Measurements from ENCODE around the gene DENND2C. TPM values are rescaled to one million over a fixed set of nuclear protein-coding genes. Genes with fewer than 3 reads are reported as not detected.

Gene DENND2C
- total RNA-seq, 1 donor from 2014 or later = 17.1 TPM

GRCh38 chr1:114550336-114550735, 119.5 kb downstream of the DENND2C start:
- no peak for DNase-seq (ENCODE audit: low read depth)

- no peak for DNase-seq (ENCODE audit: low read depth)
These were observed 120.7 kb downstream of the DENND2C start for GRCh38 chr1:114549137-114549536.

DNA sequence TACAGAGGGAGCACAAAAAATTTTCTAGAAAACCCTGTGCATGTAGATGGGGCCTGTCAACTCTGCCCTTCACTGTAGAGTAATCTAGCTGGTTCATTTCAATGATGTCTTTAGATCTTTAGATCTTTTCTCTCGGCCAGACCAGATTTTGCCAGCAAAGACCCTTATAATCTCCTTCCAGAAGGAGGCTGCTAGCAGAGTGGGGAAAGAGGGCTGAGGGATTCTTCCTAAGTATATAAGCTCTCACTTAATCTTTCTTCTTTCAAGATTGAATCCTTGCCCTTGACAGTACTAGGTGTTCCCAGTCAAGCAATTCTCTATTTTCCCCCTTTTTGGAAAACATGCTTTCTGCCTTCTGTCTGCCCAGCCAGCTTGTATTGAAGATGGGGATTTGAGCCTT, 122.8 kb downstream of the DENND2C start:
- DNase-seq (ENCODE audit: low read depth) = no peak

DNA sequence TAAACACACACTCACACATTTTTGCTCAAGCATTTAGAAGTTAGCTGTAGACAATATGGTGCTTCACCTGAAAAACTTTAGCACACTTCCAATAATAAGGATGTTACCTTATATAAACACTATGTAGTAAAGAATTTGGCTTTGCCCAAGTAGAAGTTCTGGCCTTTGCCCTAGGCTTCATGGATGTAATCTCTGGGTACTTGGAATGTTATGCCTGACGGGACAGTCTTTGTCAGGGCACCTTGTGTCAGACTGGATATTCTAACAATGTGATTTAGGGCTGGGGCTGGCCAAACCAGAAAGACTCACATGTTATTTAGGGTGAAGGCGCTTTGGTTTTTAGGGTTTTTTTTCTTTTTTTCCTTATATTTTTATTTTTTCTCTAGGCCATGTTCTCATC, 124.1 kb downstream of the DENND2C start:
- no peak for DNase-seq (ENCODE audit: low read depth)

GRCh38 chr1:114545315-114545714, 124.5 kb downstream of the DENND2C start:
- DNase-seq (ENCODE audit: low read depth) = no peak

DNA sequence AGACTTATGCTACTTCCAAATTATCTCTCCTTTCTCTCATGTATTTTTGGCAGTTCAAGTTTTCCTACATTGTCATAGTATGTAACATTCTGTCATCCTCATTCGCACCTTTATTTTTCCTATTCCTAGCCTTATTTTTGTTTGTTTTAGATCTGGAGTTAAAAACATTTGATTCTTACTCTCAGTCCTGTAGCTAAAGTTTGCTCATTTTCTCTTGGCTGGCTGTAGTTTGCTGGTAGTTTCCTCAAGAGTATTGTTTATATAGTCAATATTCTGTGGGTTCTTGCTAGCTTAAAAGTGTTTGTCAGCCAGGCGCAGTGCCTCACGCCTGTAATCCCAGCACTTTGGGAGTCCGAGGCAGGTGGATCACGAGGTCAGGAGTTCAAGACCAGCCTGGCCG, 129.0 kb downstream of the DENND2C start:
- no peak for DNase-seq (ENCODE audit: low read depth)

DNA sequence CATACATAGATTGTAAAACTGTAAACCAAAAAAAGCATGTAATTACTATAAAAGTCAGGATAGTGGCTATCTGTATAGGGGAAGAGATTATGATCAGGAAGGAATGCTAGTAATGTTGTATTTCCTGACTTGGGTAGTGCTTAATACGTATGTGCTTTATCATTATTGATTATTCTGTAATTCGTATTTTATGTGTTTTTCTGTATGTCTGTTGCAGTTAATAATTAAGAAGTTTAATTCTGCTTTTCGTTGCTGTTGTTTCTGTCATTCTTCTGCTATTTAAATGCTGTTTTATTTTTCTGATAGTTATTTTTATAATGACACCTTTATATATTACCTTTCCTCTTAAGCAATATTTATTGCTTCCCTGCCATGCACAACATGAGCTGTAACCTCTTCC, 129.6 kb downstream of the DENND2C start:
- no peak for DNase-seq (ENCODE audit: low read depth)

DNA sequence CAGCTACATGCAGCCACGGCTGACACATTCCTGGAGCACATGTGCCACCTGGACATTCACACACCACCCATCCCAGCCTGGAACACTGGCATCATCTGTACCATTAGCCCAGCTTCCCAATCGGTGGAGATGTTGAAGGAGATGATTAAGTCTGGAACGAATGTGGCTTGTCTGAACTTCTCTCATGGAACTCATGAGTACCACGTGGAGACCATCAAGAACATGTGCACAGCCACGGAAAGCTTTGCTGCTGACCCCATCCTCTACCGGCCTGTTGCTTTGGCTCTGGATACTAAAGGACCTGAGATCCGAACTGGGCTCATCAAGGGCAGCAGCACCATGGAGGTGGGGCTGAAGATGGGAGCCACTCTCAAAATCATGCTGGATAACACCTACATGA, 133.8 kb downstream of the DENND2C start:
- no peak for DNase-seq (ENCODE audit: low read depth)

- no peak for DNase-seq (ENCODE audit: low read depth)
These were observed 134.4 kb downstream of the DENND2C start for GRCh38 chr1:114535401-114535800.

Other genes with a start within 250 kb of the DENND2C start
- 19.1 and 29.4 TPM in 2 replicates for gene TRIM33, start 158.8 kb downstream of the DENND2C start, total RNA-seq
- 31.1 and 35.1 TPM in 2 replicates for gene BCAS2, start 88.4 kb downstream of the DENND2C start, total RNA-seq
- 8.1 and 13.6 TPM in 2 replicates for gene AMPD1, start 25.5 kb upstream of the DENND2C start, total RNA-seq
- 57.6 and 70.7 TPM in 2 replicates for gene NRAS, start 46.7 kb upstream of the DENND2C start, total RNA-seq
- gene CSDE1, start 87.9 kb upstream of the DENND2C start, total RNA-seq = 1,775 and 1,819 TPM in 2 replicates
- 26.7 and 43.4 TPM in 2 replicates for gene SIKE1, start 110.6 kb upstream of the DENND2C start, total RNA-seq
- gene SYCP1, start 184.8 kb upstream of the DENND2C start, total RNA-seq = not detected in 2 replicates

Data from myocyte (in vitro differentiated cells).